Smooth muscle cell of the brain vasculature (primary cell): Measurements from ENCODE around the gene MEPE.
"Not testable (repeated sequence)": the region's sequence is repeated elsewhere in the genome, so short reads cannot be mapped to it uniquely, and the experiment has no call there.

Source experiments
- DNase-seq: peaks from one replicate; pipeline ENCODE4 v3.0.0-alpha.2; 2012; ENCODE audit warnings: low read depth, low spot score

The MEPE gene

GRCh38 chr4:87884976-87885549, 52.3 kb downstream of the MEPE start:
- no peak for DNase-seq

- DNase-seq, result no peak
Measured at GRCh38 chr4:87886083-87886482, 53.3 kb downstream of the MEPE start.

GRCh38 chr4:87890753-87891152, 58.0 kb downstream of the MEPE start:
- not testable (repeated sequence) for DNase-seq

- peak; percentile 39 for DNase-seq
Measured at GRCh38 chr4:87895964-87896621, 63.3 kb downstream of the MEPE start.
